GM12878 (cell line): ENCODE results near the gene CILP. TPM values are rescaled to one million over a fixed set of nuclear protein-coding genes. Genes with fewer than 3 reads are reported as not detected.

Experiments used
- ATAC-seq: fragments of 200-7000 bp; cut with Tn5 transposase; 3 replicates; pipeline ENCODE4 v1.9.1; 2020; ENCODE audit warnings: mild to moderate bottlenecking, moderate library complexity
- BruUV-seq: library from RNA; stranded (reverse); fragments of 400-500 nt; replicated peaks from 2 replicates; lab custom pipeline; 2021; lab: Mats Ljungman, UMichigan
- CTCF ChIA-PET: fragments of 300-600 bp; sonication (Branson Sonifier 250); formaldehyde crosslinking; extraction: SDS; loops from one replicate; lab custom pipeline; 2021; ENCODE audit warnings: inconsistent platforms; lab: Yijun Ruan, JAX
- POLR2A ChIA-PET: fragments of 350-600 bp; formaldehyde crosslinking; extraction: SDS; loops from one replicate; lab custom pipeline; 2021; ENCODE audit warnings: inconsistent platforms; lab: Charles Lee
- RAD21 ChIA-PET: fragments of 300-600 bp; sonication (Branson Sonifier 250); formaldehyde crosslinking; loops from one replicate; lab custom pipeline; 2023; ENCODE audit warnings: antibody characterized with exemption; ENCODE audit not compliant: unreplicated experiment; lab: Charles Lee
- SMC1A ChIA-PET: fragments of 300-600 bp; sonication (Branson Sonifier 250); formaldehyde crosslinking; loops from one replicate; lab custom pipeline; 2023; ENCODE audit not compliant: unreplicated experiment, uncharacterized antibody; lab: Charles Lee
- DNase-seq: peaks from one replicate; pipeline ENCODE4 v3.0.0-alpha.2; 2011; ENCODE audit warnings: low read depth, low spot score
- FAIRE-seq: peaks from 3 replicates; lab custom pipeline; 2011; peaks lifted over from hg19 to GRCh38; lab: Jason Lieb, UNC
- H2AFZ ChIP-seq: 2 replicates; pipeline ENCODE4 v1.6.0; 2011; ENCODE audit warnings: low read depth, low read length, control low read depth; ENCODE audit not compliant: control insufficient read depth
- H3K27ac ChIP-seq: 2 replicates; pipeline ENCODE4 v1.5.1; 2011; ENCODE audit warnings: control low read depth; ENCODE audit not compliant: control insufficient read depth, insufficient read depth
- H3K27me3 ChIP-seq, 2 experiments: replicated peaks in 1 of 2; 2 replicates each; pipeline versions ENCODE4 v1.6.0 to v1.6.1; 2011; ENCODE audit warnings: low read length in 1 of 2; ENCODE audit not compliant: control insufficient read depth in 2 of 2, insufficient read depth in 2 of 2
- H3K36me3 ChIP-seq, 2 experiments: 2 replicates each; pipeline ENCODE4 v1.5.1; 2011; ENCODE audit warnings: low read length in 1 of 2; ENCODE audit not compliant: control insufficient read depth in 2 of 2, insufficient read depth in 2 of 2
- H3K4me1 ChIP-seq: 2 replicates; pipeline ENCODE4 v1.6.1; 2011; ENCODE audit warnings: mild to moderate bottlenecking, low read length, moderate library complexity, mixed read lengths; ENCODE audit not compliant: control insufficient read depth, insufficient read depth
- H3K4me2 ChIP-seq: 2 replicates; pipeline ENCODE4 v1.6.0; 2011; ENCODE audit warnings: control low read depth; ENCODE audit not compliant: control insufficient read depth, insufficient read depth
- H3K4me3 ChIP-seq: fragments of 200-600 bp; sonication (generic); 2 replicates; pipeline ENCODE4 v1.5.1; 2016
- H3K79me2 ChIP-seq: 2 replicates; pipeline ENCODE4 v1.6.0; 2011; ENCODE audit warnings: low read length; ENCODE audit not compliant: control insufficient read depth, insufficient read depth
- H3K9ac ChIP-seq: 2 replicates; pipeline ENCODE4 v1.8.0; 2011; ENCODE audit warnings: low read length, control low read depth, mixed read lengths; ENCODE audit not compliant: control insufficient read depth, insufficient read depth
- H3K9me3 ChIP-seq: replicated peaks from 3 replicates; pipeline ENCODE4 v1.5.1; 2011; ENCODE audit warnings: mild to moderate bottlenecking, low read length; ENCODE audit not compliant: control insufficient read depth, insufficient read depth
- H4K20me1 ChIP-seq: 2 replicates; pipeline ENCODE4 v1.6.0; 2011; ENCODE audit not compliant: control insufficient read depth, insufficient read depth
- CBFB ChIP-seq: IDR thresholded peaks from 2 replicates; pipeline ENCODE4 v1.6.1; 2016; ENCODE audit warnings: antibody characterized with exemption, low read depth
- CEBPB ChIP-seq, 2 experiments: fragments of 150-350 bp in 1 of 2; IDR thresholded peaks; 2 replicates each; pipeline ENCODE4 v1.6.1; 2012 to 2014; ENCODE audit warnings: low read depth in 2 of 2, low read length in 2 of 2, borderline replicate concordance in 1 of 2, inconsistent platforms in 1 of 2
- E4F1 ChIP-seq: fragments of 450-650 bp; IDR thresholded peaks from 2 replicates; pipeline ENCODE4 v1.6.1; 2018; ENCODE audit warnings: borderline replicate concordance, mild to moderate bottlenecking; ENCODE audit not compliant: partially characterized antibody
- KLF5 ChIP-seq: fragments of 450-650 bp; IDR thresholded peaks from 2 replicates; pipeline ENCODE4 v1.6.1; 2014; ENCODE audit warnings: mild to moderate bottlenecking; ENCODE audit not compliant: partially characterized antibody
- MTA2 ChIP-seq: fragments of 450-650 bp; IDR thresholded peaks from 2 replicates; pipeline ENCODE4 v1.6.1; 2016; ENCODE audit warnings: low read depth, mild to moderate bottlenecking, moderate library complexity
- MTA3 ChIP-seq: IDR thresholded peaks from 2 replicates; pipeline ENCODE4 v1.6.1; 2012; ENCODE audit warnings: low read length, inconsistent platforms, borderline replicate concordance
- NR2F1 ChIP-seq: fragments of 450-650 bp; conservative IDR thresholded peaks from 2 replicates; pipeline ENCODE4 v1.6.1; 2017; ENCODE audit warnings: mild to moderate bottlenecking
- PAX5 ChIP-seq: IDR thresholded peaks from 2 replicates; pipeline ENCODE4 v1.6.1; 2011; ENCODE audit warnings: low read depth, low read length, borderline replicate concordance
- POLR2A ChIP-seq: IDR thresholded peaks from 2 replicates; pipeline ENCODE4 v1.6.1; 2011; ENCODE audit warnings: low read depth, mild to moderate bottlenecking, low read length
- POLR2AphosphoS5 ChIP-seq: IDR thresholded peaks from 2 replicates; pipeline ENCODE4 v1.6.1; 2011; ENCODE audit warnings: mild to moderate bottlenecking, low read length, inconsistent platforms
- SIX5 ChIP-seq: IDR thresholded peaks from 2 replicates; pipeline ENCODE4 v1.6.1; 2011; ENCODE audit warnings: mild to moderate bottlenecking, low read depth, low read length, moderate library complexity; ENCODE audit not compliant: severe bottlenecking
- SKIL ChIP-seq: fragments of 450-650 bp; IDR thresholded peaks from 2 replicates; pipeline ENCODE4 v1.6.1; 2017; ENCODE audit warnings: mild to moderate bottlenecking, low read depth, inconsistent platforms; ENCODE audit not compliant: poor library complexity, severe bottlenecking
- SP1 ChIP-seq: IDR thresholded peaks from one replicate; pipeline ENCODE4 v1.6.1; 2011; ENCODE audit warnings: low read depth, low read length
- TCF12 ChIP-seq: IDR thresholded peaks from 2 replicates; pipeline ENCODE4 v1.6.1; 2011; ENCODE audit warnings: low read depth, mild to moderate bottlenecking, low read length
- TCF3 ChIP-seq: IDR thresholded peaks from 2 replicates; pipeline ENCODE4 v1.6.1; 2012; ENCODE audit warnings: low read depth, mild to moderate bottlenecking, low read length, borderline replicate concordance; ENCODE audit not compliant: insufficient read depth
- YBX1 ChIP-seq: fragments of 450-650 bp; IDR thresholded peaks from 2 replicates; pipeline ENCODE4 v1.6.1; 2016; ENCODE audit warnings: antibody characterized with exemption
- WGBS: methylation state at CpG from one replicate; pipeline ENCODE4 v1.1.6; 2016; ENCODE audit warnings: low lambda C conversion rate; ENCODE audit not compliant: insufficient replicate concordance, insufficient coverage; ENCODE audit errors: missing lambda C conversion rate; 5-methylcytosine and 5-hydroxymethylcytosine counted together
- in situ Hi-C: fragments of 300-500 bp; cut with MboI; formaldehyde crosslinking; loops from 9 replicates; pipeline ENCODE4 v1.14.3; 2018; ENCODE audit warnings: mixed read lengths
- intact Hi-C: fragments of 100-400 bp; cut with micrococcal nuclease; formaldehyde crosslinking; loops from one replicate; pipeline ENCODE4 v1.14.2; 2022; ENCODE audit not compliant: unreplicated experiment
- polyA plus RNA-seq, 11 experiments: library from polyadenylated mRNA; depleted of rRNA in 4 of 11; unstranded in 6 of 11; stranded (reverse) in 5 of 11; fragments of >200 nt; fragmentation: Nextera tagmentation in 4 of 11; fragmentation: Illumina TruSeq in 1 of 11; extraction: Ambion mirVana in 4 of 11; extraction: Trizol in 1 of 11; gene quantifications; 1 replicate in 1 of 11; 2 replicates in 10 of 11; pipeline versions ENCODE4 v1.2.1 to v1.2.3, GENCODE V29; 2011 to 2016; ENCODE audit warnings: inconsistent platforms in 2 of 11, missing spikeins in 2 of 11, low read depth in 1 of 11
- total RNA-seq, 4 experiments: library from RNA; depleted of rRNA in 3 of 4; stranded (reverse); fragments of >200 nt in 3 of 4; fragmentation: Illumina TruSeq in 1 of 4; extraction: Trizol in 1 of 4; gene quantifications; 2 replicates each; pipeline versions ENCODE4 v1.2.1 to v1.2.3, GENCODE V29; 2013 to 2021
- TF ChIP-seq, protein P1 (sequence below): fragments of 450-650 bp; conservative IDR thresholded peaks from 2 replicates; pipeline ENCODE4 v1.6.1; 2017; ENCODE audit warnings: mild to moderate bottlenecking, moderate library complexity
- TF ChIP-seq, protein P2 (sequence below), 3 experiments: IDR thresholded peaks in 2 of 3; conservative IDR thresholded peaks in 1 of 3; 2 replicates each; pipeline ENCODE4 v1.5.1; 2011; ENCODE audit warnings: low read depth in 3 of 3, low read length in 3 of 3, mild to moderate bottlenecking in 3 of 3, control low read depth in 2 of 3, moderate library complexity in 2 of 3, inconsistent platforms in 1 of 3, mixed read lengths in 1 of 3; ENCODE audit not compliant: control insufficient read depth in 2 of 3, insufficient read depth in 1 of 3; ENCODE audit errors: extremely low read depth in 1 of 3

Gene CILP
- total and polyA plus RNA-seq, 10 of the 15 experiments (the other 5 are each of a cell fraction or from before 2014, with no cell fraction given) = 0.03 to 0.06 (median 0.04) TPM; not detected in 4

- no TSS peak for BruUV-seq
- Histone ChIP-seq H3K9ac (no peak overlapping the region), H3K27ac (no peak overlapping the region), H3K27me3 (no peaks in the 10 kb centered on the region), H4K20me1 (no peaks in the 10 kb centered on the region), H3K4me2 (no peak overlapping the region), H3K9me3 (no peaks in the 10 kb centered on the region), H2AFZ (no peak overlapping the region), H3K36me3 (peaks cover 0 to 2% of the 10 kb centered on the region in 2 experiments; a peak in 2 of 4 replicates), H3K4me1 (peaks cover 8% of the 10 kb centered on the region), H3K79me2 (no peaks in the 10 kb centered on the region), H3K4me3 (no peak overlapping the region)
- DNase-seq (no peak), FAIRE-seq (no peak), ATAC-seq (no peak)
- ChIA-PET SMC1A (no interaction called here), CTCF (interaction anchor here (0.6 kb wide), 1 partner anchor 16 kb away, joined by 3 read pairs; no protein-coding TSS in a partner anchor), RAD21 (no interaction called here), POLR2A (no interaction called here)
- intact Hi-C loops = no loop called here
- in situ Hi-C loops = no loop called here
- WGBS = 73% methylated on average over 4 of the region's 4 CpGs
- TF ChIP-seq E4F1 (no peak), POLR2AphosphoS5 (no peak), CBFB (no peak), POLR2A (no peak), MTA2 (no peak), MTA3 (no peak), KLF5 (no peak), YBX1 (no peak), NR2F1 (no peak), SIX5 (no peak), TCF12 (no peak), SKIL (no peak), PAX5 (no peak), CEBPB (IDR thresholded peaks at IDR 0.05; ENCODE audit: borderline replicate concordance in 1 of 2, low read depth in 2 of 2, low read length in 2 of 2) (no peak), TCF3 (no peak), SP1 (no peak)
- TF ChIP-seq, protein P1, sequence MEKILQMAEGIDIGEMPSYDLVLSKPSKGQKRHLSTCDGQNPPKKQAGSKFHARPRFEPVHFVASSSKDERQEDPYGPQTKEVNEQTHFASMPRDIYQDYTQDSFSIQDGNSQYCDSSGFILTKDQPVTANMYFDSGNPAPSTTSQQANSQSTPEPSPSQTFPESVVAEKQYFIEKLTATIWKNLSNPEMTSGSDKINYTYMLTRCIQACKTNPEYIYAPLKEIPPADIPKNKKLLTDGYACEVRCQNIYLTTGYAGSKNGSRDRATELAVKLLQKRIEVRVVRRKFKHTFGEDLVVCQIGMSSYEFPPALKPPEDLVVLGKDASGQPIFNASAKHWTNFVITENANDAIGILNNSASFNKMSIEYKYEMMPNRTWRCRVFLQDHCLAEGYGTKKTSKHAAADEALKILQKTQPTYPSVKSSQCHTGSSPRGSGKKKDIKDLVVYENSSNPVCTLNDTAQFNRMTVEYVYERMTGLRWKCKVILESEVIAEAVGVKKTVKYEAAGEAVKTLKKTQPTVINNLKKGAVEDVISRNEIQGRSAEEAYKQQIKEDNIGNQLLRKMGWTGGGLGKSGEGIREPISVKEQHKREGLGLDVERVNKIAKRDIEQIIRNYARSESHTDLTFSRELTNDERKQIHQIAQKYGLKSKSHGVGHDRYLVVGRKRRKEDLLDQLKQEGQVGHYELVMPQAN = no peak
- TF ChIP-seq, protein P2, sequence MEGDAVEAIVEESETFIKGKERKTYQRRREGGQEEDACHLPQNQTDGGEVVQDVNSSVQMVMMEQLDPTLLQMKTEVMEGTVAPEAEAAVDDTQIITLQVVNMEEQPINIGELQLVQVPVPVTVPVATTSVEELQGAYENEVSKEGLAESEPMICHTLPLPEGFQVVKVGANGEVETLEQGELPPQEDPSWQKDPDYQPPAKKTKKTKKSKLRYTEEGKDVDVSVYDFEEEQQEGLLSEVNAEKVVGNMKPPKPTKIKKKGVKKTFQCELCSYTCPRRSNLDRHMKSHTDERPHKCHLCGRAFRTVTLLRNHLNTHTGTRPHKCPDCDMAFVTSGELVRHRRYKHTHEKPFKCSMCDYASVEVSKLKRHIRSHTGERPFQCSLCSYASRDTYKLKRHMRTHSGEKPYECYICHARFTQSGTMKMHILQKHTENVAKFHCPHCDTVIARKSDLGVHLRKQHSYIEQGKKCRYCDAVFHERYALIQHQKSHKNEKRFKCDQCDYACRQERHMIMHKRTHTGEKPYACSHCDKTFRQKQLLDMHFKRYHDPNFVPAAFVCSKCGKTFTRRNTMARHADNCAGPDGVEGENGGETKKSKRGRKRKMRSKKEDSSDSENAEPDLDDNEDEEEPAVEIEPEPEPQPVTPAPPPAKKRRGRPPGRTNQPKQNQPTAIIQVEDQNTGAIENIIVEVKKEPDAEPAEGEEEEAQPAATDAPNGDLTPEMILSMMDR (IDR thresholded peaks at IDR 0.05 in 2 of 3, conservative IDR thresholded peaks at IDR 0.05 in 1 of 3; ENCODE audit: control insufficient read depth in 2 of 3, extremely low read depth in 1 of 3, insufficient read depth in 1 of 3, low read depth in 3 of 3, low read length in 3 of 3) = no peak
Measured at GRCh38 chr15:65254356-65254755, 43.1 kb upstream of the CILP start.
